Panc1 (cell line): Measurements from ENCODE around the gene C13orf46. TPM values are rescaled to one million over a fixed set of nuclear protein-coding genes. Genes with fewer than 3 reads are reported as not detected.

Source experiments
- ATAC-seq: fragments of 200-7000 bp; cut with Tn5 transposase; 2 replicates; pipeline ENCODE4 v1.9.1; 2020; ENCODE audit warnings: mild to moderate bottlenecking, moderate library complexity
- BruUV-seq: library from RNA; stranded (reverse); fragments of 400-500 nt; replicated peaks from 2 replicates; lab custom pipeline; 2021; lab: Mats Ljungman, UMichigan
- CTCF ChIA-PET: fragments of 300-600 bp; sonication (Branson Sonifier 250); formaldehyde crosslinking; loops from one replicate; lab custom pipeline; 2022; ENCODE audit warnings: antibody characterized with exemption; lab: Charles Lee
- POLR2A ChIA-PET: fragments of 300-600 bp; sonication (Branson Sonifier 250); formaldehyde crosslinking; loops from one replicate; lab custom pipeline; 2022; ENCODE audit warnings: antibody characterized with exemption; lab: Charles Lee
- DNase-seq: peaks from one replicate; pipeline ENCODE4 v3.0.0-alpha.2; 2010; ENCODE audit warnings: low read depth, low spot score
- H3K27ac ChIP-seq: 2 replicates; pipeline ENCODE4 v1.5.1; 2011; ENCODE audit warnings: mild to moderate bottlenecking, low read length, inconsistent platforms
- H3K27me3 ChIP-seq: fragments of 200-500 bp; sonication (Bioruptor generic); 2 replicates; pipeline ENCODE4 v1.6.0; 2014; ENCODE audit warnings: low read length, inconsistent platforms; ENCODE audit not compliant: control insufficient read depth, insufficient read depth
- H3K36me3 ChIP-seq: fragments of 200-500 bp; sonication (Bioruptor generic); 2 replicates; pipeline ENCODE4 v1.5.1; 2014; ENCODE audit warnings: inconsistent platforms, mild to moderate bottlenecking, low read length, moderate library complexity; ENCODE audit not compliant: control insufficient read depth, insufficient read depth
- H3K4me1 ChIP-seq: 2 replicates; pipeline ENCODE4 v1.5.1; 2011; ENCODE audit warnings: inconsistent platforms, mild to moderate bottlenecking, low read length, moderate library complexity; ENCODE audit not compliant: control insufficient read depth, insufficient read depth
- H3K4me3 ChIP-seq, 2 experiments: 2 replicates each; pipeline ENCODE4 v1.5.1; 2011 to 2012; ENCODE audit warnings: low read depth in 2 of 2, low read length in 2 of 2, mild to moderate bottlenecking in 2 of 2, inconsistent platforms in 1 of 2, moderate library complexity in 1 of 2
- H3K9me3 ChIP-seq: fragments of 200-500 bp; sonication (Bioruptor generic); 2 replicates; pipeline ENCODE4 v1.5.1; 2014; ENCODE audit warnings: low read depth, mild to moderate bottlenecking, inconsistent platforms, low read length, moderate library complexity; ENCODE audit not compliant: control insufficient read depth, insufficient read depth
- POLR2AphosphoS5 ChIP-seq: IDR thresholded peaks from 2 replicates; pipeline ENCODE4 v1.6.1; 2012; ENCODE audit warnings: mild to moderate bottlenecking, low read depth, low read length, moderate library complexity
- SIN3A ChIP-seq: IDR thresholded peaks from 2 replicates; pipeline ENCODE4 v1.6.1; 2012; ENCODE audit warnings: low read depth, mild to moderate bottlenecking, low read length, moderate library complexity, borderline replicate concordance; ENCODE audit not compliant: insufficient read depth
- TCF7L2 ChIP-seq: IDR thresholded peaks from 2 replicates; pipeline ENCODE4 v1.6.1; 2011; ENCODE audit warnings: mild to moderate bottlenecking, low read depth, low read length, inconsistent platforms
- in situ Hi-C: cut with HindIII; loops from 2 replicates; pipeline ENCODE4 v1.10.0; 2016; ENCODE audit warnings: low sequenced_read_pairs, low pct_unique_long_range_greater_than_20kb
- intact Hi-C: fragments of 100-400 bp; cut with micrococcal nuclease; formaldehyde crosslinking; loops from one replicate; pipeline ENCODE4 v1.10.0; 2022; ENCODE audit not compliant: unreplicated experiment
- total RNA-seq: library from RNA; stranded (reverse); gene quantifications from one replicate; pipeline ENCODE4 v1.2.1, GENCODE V29; 2021; ENCODE audit not compliant: unreplicated experiment
- TF ChIP-seq, protein P1 (sequence below), 2 experiments: IDR thresholded peaks; 2 replicates each; pipeline ENCODE4 v1.6.1; 2011 to 2012; ENCODE audit warnings: low read depth in 2 of 2, control low read depth in 1 of 2, low read length in 1 of 2, mild to moderate bottlenecking in 1 of 2, moderate library complexity in 1 of 2; ENCODE audit not compliant: insufficient read depth in 1 of 2
- TF ChIP-seq, protein P2 (sequence below): fragments of 450-650 bp; IDR thresholded peaks from 2 replicates; pipeline ENCODE4 v1.5.1; 2017; ENCODE audit warnings: mild to moderate bottlenecking

Gene C13orf46
- total RNA-seq, 1 experiment from 2014 or later: 2.6 TPM

DNA sequence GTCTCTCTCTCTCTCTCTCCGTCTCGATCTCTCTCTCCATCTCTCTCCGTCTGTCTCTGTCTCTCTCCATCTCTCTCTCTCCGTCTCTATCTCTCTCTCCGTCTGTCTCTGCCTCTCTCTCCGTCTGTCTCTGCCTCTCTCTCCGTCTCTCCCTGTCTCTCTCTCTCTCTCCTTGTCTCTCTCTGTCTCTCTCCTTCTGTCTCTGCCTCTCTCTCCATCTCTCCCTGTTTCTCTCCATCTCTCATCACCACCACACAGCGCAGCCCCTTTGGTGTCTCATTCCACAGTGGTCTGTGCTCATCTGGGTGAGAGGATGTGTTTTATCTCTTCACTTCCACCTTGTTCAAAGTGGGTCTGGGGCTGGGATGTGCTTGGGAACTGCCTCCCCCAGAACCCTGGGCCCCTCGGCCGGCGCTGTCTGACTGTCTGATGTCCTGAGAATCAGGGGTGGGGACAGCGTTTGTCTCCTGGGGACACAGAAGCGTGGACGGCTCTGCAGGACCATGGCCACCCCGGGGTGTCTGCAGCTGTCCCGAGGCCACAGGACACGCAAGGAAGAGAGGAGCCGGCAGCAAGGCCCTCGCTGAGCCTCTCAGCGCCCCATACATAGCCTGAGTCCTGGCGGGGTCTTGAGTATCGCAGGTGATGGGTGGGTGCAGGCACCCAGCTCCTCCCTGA lies 40.2 kb upstream of the C13orf46 start:
- TF ChIP-seq, protein P1, sequence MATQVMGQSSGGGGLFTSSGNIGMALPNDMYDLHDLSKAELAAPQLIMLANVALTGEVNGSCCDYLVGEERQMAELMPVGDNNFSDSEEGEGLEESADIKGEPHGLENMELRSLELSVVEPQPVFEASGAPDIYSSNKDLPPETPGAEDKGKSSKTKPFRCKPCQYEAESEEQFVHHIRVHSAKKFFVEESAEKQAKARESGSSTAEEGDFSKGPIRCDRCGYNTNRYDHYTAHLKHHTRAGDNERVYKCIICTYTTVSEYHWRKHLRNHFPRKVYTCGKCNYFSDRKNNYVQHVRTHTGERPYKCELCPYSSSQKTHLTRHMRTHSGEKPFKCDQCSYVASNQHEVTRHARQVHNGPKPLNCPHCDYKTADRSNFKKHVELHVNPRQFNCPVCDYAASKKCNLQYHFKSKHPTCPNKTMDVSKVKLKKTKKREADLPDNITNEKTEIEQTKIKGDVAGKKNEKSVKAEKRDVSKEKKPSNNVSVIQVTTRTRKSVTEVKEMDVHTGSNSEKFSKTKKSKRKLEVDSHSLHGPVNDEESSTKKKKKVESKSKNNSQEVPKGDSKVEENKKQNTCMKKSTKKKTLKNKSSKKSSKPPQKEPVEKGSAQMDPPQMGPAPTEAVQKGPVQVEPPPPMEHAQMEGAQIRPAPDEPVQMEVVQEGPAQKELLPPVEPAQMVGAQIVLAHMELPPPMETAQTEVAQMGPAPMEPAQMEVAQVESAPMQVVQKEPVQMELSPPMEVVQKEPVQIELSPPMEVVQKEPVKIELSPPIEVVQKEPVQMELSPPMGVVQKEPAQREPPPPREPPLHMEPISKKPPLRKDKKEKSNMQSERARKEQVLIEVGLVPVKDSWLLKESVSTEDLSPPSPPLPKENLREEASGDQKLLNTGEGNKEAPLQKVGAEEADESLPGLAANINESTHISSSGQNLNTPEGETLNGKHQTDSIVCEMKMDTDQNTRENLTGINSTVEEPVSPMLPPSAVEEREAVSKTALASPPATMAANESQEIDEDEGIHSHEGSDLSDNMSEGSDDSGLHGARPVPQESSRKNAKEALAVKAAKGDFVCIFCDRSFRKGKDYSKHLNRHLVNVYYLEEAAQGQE (IDR thresholded peaks at IDR 0.05; ENCODE audit: insufficient read depth in 1 of 2, low read depth in 2 of 2, low read length in 1 of 2): no peak
- TF ChIP-seq SIN3A (no peak), TCF7L2 (no peak), POLR2AphosphoS5 (no peak)
- TF ChIP-seq, protein P2, sequence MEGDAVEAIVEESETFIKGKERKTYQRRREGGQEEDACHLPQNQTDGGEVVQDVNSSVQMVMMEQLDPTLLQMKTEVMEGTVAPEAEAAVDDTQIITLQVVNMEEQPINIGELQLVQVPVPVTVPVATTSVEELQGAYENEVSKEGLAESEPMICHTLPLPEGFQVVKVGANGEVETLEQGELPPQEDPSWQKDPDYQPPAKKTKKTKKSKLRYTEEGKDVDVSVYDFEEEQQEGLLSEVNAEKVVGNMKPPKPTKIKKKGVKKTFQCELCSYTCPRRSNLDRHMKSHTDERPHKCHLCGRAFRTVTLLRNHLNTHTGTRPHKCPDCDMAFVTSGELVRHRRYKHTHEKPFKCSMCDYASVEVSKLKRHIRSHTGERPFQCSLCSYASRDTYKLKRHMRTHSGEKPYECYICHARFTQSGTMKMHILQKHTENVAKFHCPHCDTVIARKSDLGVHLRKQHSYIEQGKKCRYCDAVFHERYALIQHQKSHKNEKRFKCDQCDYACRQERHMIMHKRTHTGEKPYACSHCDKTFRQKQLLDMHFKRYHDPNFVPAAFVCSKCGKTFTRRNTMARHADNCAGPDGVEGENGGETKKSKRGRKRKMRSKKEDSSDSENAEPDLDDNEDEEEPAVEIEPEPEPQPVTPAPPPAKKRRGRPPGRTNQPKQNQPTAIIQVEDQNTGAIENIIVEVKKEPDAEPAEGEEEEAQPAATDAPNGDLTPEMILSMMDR: no peak
- ATAC-seq (no peak), DNase-seq (no peak)
- intact Hi-C loops: no loop called here
- Histone ChIP-seq H3K27me3 (no peaks in the 10 kb centered on the region), H3K36me3 (no peaks in the 10 kb centered on the region; the same call in 1 of the 2 replicates), H3K27ac (no peak overlapping the region), H3K9me3 (no peaks in the 10 kb centered on the region), H3K4me1 (no peaks in the 10 kb centered on the region), H3K4me3 (no peak overlapping the region)
- POLR2A ChIA-PET: no interaction called here
- CTCF ChIA-PET: no interaction called here
- no TSS peak for BruUV-seq
- in situ Hi-C loops: no loop called here

DNA sequence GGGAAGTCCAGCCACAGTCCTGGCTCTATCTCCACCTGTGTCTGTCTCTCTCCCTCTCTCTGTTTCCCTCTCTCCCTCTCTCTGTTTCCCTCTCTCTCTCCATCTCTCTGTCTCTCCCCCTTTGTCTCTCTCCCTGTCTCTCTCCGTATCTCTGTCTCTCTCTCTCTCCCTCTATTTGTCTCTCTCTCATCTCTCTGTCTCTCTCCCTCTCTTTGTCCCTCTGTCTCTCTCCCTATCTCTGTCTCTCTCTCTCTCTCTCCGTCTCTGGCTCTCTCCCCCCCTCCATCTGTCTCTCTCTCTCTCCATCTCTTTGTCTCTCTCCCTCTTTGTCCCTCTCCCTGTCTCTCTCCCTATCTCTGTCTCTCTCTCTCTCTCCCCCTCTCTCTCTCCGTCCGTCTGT lies 39.5 kb upstream of the C13orf46 start:
- no peaks in the 10 kb centered on the region for H3K9me3 ChIP-seq
- POLR2A ChIA-PET: no interaction called here
- BruUV-seq: no TSS peak
- H3K4me3 ChIP-seq: no peak overlapping the region
- intact Hi-C loops: no loop called here
- ATAC-seq: no peak
- H3K27ac ChIP-seq: no peak overlapping the region
- no peak for TF ChIP-seq POLR2AphosphoS5
- TF ChIP-seq, protein P2: no peak
- no peak for TF ChIP-seq SIN3A
- TF ChIP-seq, protein P1 (IDR thresholded peaks at IDR 0.05; ENCODE audit: insufficient read depth in 1 of 2, low read depth in 2 of 2, low read length in 1 of 2): no peak
- TF ChIP-seq TCF7L2: no peak
- no peaks in the 10 kb centered on the region for H3K27me3 ChIP-seq
- DNase-seq: no peak
- no peaks in the 10 kb centered on the region; the same call in 1 of the 2 replicates for H3K36me3 ChIP-seq
- no peaks in the 10 kb centered on the region for H3K4me1 ChIP-seq
- CTCF ChIA-PET: no interaction called here
- in situ Hi-C loops: no loop called here
